Ammon's horn (tissue), 1 donor: ENCODE data around the gene RHBDD3.
A peak's percentile ranks its signal among the peaks of the same experiment; 100 is the strongest.

Experiments used
- DNase-seq: peaks from one replicate; pipeline ENCODE4 v3.0.0-alpha.2; 2016; ENCODE audit warnings: low spot score

Gene RHBDD3

DNA sequence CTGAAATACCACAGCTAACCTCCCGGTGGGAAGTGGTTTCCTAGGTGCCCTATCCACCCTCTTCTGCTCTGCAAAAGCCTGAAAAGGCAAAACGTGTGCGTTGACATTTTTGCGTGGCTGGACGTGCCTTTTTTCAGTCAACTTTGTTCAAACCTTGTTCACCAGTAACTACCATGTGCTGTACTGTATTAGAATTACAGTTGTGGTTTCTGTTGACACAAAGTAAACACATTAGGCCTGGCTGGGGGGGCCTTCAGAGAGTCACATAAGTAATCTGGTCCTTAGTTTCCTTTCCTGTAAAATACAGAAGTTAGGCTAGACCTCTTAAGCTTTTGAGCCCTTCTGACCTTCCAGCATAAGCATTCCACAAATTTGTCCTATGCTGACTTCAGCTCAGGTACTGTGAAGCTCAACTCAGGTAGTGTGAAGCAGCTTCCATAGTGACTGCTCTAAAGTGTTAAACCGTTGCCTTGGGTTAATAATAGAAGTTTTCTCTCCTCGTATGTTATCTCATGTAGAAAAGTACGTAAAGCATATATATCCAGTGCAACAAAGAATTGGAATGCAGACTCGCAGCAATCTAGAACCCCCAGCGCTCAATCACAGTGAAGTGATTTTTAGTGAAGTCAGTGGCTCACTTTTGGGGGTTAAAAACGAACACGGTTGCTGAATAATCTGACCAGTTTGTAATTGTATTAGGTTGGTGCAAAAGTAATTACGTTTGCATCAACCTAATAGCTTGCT, 2.1 kb upstream of the RHBDD3 start:
- no peak for DNase-seq

DNA sequence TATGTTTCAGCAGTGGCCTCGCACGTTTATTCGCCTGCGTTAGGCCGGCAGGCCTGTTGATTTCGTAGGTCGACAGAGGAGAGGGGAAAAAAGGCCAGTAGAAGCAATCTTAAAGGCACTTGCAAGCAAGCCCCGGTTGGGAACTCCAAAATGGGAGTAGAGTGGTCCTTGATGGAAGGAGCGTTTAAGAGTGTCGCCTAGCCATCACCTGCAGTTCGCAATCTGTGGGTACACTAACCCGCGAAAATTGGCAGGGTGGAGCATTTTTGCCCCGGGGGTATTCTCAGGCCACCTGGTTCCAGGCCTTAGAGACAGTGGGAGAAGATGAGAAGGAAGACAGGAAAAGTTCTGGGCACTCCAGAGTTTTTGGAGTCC, 1.4 kb upstream of the RHBDD3 start:
- DNase-seq = no peak

DNA sequence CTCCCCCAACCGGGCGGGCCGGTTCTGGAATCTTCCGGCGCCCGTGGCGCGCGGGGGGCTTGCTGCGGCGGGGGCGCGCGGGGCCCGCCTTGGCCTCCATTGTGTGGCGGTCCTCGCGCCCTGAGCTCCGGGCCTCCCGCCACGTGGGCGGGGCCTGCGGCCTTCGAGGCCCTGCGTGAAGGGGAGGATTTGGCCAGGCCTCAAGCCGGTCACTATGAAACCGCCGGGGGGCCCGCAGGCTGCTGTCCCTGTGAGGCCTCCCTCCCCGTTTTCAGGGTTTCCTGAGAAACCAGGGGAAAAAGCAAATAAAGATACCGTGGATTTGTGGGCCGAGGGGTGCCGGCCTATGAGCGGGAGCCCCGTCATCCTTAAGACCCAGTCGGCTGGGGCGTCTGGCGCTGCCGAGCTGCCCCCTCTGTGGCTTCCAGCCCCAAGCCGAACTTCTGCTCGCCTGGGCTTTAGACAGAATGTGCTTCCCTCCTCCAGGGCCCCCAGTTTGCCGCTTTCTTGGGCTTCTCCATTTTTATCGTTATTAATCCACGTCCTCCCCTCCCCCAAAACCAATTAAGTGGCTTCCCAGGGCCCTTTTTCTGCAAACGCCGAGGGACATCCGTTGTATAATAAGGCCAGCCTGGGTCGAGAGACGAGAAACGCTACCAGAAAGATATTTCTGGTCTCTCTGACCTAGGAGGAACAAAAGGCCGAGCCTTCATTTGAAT, 889 bp upstream of the RHBDD3 start:
- peak; percentile 66 for DNase-seq

DNA sequence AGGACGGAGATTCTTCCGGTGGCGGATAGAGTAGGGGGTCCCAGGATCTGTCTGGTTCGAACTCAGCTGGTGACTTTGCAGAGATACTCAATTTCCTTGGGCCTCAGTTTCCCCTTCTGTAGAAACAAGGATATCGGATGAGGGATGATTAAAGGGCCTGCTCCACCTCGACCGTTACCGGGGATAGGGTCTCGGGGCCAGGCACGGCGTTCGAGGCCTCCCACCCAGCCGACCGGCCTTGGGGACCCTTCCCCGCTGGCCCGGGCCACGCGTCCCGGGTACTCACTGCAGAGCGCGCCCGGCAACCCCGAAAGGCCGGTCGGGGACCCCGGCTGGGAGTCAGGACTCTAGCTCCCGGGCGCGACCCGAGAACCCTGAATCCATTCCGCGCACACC, 321 bp downstream of the RHBDD3 start:
- no peak for DNase-seq

DNA sequence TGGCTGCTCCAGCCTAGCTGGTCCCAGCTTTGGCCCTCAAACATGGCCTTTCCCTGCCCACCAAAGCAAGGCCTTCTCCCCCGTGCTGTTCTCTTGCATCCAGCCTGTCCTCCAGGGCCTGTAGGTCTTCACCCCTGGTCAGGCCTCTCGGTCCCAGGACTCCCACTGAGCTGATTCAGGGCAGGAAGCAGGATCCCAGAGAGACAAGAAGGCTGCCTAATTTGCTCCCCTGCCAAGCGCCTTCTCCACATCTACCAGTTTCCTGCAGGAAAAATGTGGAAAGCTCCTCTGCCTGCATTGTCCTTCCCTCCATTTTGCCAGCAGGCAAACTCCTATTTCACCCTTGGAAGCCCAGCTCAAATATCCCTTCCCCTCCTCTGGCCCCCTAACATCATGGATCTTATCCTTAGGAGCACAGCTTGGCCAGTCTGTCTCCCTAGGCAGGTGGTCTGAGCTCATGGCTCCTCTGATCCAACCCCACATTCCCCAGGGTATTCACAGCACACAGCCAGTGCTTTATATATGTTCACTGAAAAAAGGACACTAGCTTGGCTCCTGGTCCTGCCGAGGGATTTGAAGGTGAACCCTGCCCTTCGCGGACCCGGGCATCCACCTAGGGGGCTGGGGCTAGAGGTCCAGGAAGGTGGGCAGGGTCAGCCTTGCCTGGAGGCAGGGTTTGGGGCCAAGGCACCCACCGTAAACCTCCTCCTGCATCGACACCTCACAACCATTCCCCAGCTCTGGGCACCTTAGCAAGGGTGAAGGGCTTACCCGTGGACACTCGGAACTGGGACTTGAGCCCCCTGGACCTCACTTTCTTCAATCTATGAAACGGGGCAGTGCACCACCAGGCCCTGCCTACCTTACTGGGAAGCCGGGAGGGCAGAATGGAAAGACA, 968 bp downstream of the RHBDD3 start:
- DNase-seq = no peak

DNA sequence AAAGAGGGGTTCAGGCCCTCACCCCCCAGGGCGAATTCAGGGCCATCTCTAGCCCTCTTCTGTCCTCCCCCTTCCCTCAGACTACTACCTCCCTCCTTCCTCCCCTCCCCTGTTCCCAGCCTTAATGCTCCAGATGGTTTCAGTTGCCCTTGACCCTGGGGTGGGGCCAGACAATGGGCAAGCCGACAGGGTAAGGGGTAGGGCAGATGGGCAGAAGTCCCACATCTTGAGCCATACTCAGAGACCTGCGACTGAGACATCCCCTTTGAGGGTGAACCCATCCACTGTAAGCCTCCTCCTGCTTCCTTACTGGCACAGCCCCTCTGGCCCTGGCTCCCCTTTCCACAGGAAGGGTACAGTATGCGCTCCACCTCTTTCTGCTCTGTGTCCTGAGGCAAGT, 1.9 kb downstream of the RHBDD3 start:
- DNase-seq = no peak

DNA sequence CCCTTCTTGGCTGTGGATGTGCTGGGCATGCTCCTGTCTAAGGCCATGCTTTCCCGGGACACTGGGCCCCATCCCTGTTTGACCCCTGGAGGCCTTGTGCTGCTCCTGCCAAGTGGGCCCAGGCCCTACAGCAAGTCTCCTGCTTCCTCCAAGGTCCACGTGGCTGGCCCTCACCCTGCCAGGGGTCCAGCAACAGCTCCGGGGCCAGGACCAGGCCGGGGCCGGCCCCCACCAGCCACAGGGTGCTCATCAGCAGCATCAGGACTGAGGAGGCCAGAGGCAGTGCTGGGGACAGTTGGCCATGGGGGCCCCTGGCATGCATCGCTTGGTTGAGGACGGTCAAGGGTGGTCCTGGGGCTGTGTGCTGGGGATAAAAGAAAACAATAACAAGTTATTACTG, 2.5 kb downstream of the RHBDD3 start:
- no peak for DNase-seq

DNA sequence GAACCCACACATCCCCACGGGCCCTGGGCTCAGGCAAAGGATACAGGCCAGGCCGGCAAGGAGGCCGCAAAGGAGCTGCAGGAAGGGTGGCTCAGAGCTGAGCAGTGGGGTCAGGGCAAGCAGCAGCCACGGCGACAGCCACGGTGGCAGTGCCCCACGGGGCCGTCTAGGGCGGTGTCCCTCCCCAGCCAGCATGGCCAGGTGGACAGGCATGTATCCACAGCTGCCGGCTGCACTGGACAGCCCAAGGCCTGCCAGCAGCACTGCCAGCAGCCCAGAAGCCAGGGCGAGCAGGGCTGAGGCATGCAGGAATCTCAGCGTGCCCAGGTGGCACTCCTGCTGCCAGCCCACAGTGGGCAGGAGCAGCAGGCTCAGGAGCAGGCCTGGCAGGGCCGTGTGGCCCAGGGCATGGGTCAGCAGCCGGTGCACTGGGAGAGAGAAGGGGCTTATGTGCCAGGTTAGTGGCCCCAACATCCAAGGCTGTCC, 3.9 kb downstream of the RHBDD3 start:
- DNase-seq = no peak

DNA sequence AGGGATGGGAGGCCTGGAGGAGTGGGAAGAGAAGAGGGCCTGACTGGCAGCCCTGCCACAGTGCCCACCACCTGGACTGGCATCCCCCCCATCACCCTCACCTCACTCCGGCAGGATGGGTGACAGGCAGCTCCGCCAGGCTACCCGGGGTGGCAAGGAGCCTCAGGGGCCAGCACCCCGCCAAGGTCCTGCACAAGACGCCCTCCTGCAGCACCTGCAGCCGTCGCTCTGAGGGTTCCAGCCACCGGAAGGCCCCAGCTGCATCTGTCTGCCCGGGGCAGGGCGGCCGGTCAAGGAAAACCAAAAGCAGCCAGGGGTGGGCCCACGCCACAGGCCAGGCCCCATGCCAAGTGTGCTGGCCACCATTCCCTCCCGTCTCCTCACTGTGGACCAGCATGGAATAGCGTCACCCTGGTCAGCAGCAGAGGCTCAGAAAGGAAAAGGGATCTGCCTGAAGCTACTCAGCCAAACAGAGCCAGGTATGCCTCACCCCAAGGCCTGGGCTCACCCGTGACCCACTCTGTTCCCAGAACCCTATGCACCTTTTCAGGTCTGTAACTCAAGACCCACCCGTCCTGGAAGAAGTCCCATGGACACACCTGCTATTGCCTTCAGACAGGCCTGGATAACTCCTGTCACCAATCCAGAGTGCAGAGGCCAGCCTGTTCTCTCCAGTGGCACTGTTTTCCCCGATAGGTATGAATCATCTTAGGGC, 7.0 kb downstream of the RHBDD3 start:
- DNase-seq = no peak

DNA sequence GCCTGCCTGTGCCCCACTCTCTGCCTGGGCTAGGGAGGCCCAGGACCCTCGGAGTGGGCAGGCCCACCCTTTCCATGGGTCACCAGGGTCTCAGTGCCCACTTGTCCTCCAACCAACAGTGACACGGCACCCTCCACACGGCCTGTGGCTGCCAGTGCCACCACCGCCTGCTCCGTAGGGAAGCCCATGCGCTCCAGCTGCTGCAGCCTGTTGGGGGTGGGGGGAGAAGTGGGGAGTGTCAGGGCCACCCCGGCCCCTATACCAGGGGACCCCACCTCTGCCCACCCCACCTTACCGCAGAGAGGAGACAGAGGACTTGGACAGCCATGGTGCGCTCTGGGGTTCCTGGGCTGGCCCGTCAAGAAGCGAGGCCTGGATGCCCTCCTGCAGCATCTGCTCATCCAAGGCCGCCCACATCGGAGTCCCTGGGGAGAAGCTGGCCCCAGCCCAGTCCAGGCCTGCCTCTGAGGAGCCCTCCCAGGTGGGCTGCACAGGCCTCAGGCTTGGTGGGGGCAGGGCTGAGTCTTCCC, 7.7 kb downstream of the RHBDD3 start:
- DNase-seq = no peak

DNA sequence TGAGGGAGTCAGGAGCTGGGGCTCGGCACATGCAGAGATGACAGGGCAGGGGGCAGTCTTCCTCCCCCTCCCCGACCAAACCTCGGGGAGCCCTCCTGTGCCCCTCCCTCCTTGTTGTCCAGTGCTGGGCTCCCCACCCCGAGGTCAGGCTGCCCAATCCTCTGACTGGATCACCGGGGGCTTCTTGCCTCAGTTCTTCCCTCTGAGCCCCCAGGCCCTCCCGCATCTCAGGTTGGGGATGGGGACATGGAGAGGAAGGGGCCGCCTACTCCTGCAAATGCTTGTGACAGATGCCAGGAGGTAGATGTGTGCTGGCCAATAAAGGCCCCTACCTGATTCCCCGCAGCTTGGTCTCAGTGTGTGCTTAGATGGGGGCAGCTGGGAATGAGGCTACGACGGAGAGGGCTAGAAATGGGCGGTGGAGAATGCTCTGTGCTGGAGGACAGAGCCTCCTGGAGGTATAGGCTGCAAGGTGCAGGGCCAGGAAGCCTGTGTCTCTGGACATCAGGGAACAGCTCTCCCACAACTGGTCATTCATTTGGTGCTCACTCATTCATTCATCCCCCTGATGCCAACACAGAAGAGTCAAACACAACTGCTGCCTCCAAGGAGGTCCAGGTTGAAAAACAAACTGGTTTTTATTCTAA, 8.4 kb downstream of the RHBDD3 start:
- DNase-seq = no peak

DNA sequence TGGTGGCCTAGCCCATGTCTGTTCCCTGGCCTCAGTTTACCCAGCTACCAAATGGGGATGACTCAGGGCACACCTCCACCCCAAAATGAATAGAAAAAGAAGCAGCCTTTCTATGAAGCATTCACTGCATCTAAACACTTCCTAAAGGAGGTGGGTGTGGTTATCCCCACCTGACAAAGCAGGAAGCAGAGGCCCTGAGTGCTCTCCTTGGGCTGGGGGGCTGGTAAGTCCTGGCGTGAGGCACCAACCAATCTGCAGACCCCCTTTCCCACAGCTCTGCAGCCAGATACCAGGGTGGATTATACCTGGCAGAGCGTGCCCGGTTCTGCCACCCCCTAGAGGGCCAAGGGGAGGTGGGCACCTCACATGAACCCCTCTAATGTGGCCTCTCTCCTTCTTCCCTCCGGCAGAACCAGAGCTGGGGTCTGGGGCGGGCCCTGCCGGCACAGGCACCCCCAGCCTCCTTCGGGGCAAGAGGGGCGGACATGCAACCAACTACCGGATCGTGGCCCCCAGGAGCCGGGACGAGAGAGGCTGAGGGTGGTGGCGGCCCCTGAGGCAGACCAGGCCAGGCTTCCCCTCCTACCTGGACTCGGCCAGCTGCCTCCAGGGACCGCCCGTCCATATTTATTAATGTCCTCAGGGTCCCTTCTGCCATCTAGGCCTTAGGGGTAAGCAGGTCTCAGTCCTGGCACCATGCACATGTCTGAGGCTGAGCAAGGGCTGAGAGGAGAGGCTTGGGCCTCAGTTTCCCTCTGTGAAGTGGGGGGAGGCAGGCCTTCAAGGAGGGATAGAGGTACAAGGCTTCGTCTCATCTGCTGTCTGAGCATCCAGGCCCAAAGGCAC, 9.2 kb downstream of the RHBDD3 start:
- DNase-seq = no peak

DNA sequence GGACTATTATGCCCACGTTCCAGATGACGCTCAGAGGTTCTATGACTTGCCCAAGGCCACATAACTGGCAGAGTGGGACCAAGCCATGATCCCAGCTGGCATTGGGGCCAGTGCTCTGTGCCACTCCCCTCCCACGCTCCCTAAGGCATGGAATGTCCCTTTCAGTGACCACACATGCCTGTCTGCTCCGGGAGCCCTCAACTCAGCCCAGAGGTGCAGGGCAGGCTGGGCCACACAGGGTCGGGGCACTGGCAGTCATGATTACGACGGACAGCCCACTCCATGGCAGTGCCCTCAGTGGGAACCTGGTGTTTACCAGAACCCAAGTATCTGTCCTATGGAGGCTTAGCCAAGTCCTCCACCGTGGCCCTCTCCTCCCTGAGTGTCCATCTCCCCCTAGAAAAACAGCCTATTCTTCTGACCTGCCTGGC, 10.0 kb downstream of the RHBDD3 start:
- no peak for DNase-seq

DNA sequence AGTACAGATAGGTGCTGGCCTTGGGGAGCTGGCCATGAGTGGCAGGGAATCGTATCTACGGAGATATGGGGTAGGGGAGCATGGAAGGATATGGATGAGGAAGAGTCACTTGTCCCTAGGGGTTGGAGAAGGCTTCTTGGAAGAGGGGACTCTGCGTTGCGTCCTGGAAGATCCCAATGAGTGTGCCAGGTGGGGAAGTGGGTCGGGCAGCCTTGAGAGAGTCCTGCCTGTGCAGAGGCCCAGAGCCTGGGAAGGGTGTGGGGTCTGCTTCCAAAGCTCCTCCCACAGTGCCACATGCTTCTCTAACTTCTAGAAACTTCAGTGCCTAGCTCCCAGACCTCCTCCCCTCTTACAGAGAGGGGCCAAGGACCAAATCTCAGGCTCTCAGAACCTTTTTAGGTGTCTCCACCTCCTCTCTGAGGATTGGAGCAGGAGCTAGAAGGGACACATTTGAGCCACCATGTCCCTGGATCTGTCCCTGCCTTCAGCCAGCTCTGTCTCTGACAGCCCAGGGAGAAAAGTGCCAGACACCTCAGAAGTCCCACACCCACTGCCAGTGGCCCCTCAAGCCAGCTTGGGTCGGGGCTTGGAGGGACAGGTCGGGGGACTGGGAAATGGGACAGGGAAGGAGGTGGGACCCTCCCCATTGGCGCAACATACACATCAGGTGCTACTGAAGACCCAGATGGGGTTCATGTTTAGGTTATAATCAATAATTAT, 11.0 kb downstream of the RHBDD3 start:
- no peak for DNase-seq

DNA sequence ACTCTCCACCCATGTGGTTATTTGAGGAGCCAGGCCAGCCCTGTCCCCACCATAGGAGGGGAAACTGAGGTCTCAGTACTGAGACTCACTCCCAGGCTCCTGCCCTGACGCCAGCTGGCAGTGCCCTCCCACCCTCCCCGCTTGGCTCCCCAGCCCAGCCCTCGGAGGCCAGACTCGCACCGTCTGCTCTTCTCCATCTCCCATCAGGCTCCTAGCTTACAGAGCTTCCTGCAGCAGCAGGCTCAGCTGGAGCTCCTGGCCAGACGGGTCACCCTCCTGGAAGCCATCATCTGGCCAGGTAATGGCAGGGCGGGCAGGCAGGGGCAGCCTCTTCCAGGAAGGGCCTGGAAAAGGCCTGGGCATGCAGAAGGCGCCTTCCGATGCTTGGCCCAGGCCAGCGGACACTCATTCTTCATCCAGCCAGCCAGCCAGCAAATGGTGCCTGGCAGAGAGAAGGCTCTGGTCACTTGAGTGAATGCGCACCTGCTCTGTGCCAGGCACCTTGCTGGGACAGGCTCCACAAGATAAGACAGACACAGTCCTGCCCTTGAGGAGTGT, 12.6 kb downstream of the RHBDD3 start:
- DNase-seq = no peak

DNA sequence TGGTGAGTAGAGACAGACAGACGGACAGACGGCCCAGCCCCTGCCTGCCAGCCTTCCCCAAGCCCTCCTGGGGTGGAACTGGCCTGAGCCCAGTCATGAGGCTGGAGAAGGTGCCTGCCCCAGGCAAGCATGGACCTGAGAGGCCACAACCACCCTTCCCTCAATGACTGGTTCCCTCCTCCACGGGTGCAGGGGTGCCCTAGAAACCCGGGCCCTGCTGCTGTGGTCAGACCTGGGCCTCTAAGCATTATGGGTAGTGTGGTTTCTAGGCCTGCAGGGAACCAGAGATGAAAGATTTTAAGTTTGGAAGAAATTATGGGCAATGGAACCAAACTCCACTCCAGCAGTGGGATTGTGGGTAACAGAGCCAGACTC, 13.5 kb downstream of the RHBDD3 start:
- DNase-seq = no peak

DNA sequence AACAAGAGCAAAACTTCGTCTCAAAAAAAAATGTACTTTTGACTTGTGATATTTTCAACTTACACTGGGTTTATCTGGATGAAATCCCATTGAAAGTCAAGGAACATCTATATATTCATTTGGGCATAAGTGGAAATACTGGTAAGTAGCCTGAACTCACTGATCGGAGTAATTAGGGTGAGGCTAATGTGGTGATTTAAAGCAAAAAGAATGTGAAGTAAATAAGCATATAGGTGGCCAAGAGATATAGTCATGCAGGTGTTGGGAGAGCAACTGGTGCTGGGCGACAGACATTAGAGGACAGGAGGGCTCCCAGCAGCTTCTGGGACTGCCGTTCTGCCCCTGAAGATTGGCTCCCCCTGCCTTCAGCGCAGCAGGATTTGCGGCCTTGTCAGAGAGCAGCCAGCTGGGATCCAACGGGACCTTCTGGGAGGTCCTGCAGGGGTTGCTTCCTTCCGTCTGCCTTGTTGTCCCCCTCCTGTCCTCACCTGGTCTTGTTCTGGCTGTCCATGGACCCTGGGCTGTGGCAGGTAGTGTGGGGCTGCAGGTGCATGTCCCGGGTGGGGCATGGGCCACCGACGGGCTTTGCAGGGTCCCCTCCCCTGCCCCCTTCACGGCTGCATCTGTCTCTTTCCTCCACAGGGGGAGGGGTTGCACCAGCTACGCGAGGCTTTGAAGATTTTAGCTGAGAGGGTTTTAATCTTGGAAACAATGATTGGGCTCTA, 14.1 kb downstream of the RHBDD3 start:
- DNase-seq = no peak
